Non-pigmented ciliary epithelial cell (primary cell): ENCODE results near the gene RNF40.
"Not testable (repeated sequence)": the region's sequence is repeated elsewhere in the genome, so short reads cannot be mapped to it uniquely, and the experiment has no call there.

Experiments
- DNase-seq: peaks from one replicate; pipeline ENCODE4 v3.0.0-alpha.2; 2010; ENCODE audit warnings: low read depth

RNF40 gene

DNA sequence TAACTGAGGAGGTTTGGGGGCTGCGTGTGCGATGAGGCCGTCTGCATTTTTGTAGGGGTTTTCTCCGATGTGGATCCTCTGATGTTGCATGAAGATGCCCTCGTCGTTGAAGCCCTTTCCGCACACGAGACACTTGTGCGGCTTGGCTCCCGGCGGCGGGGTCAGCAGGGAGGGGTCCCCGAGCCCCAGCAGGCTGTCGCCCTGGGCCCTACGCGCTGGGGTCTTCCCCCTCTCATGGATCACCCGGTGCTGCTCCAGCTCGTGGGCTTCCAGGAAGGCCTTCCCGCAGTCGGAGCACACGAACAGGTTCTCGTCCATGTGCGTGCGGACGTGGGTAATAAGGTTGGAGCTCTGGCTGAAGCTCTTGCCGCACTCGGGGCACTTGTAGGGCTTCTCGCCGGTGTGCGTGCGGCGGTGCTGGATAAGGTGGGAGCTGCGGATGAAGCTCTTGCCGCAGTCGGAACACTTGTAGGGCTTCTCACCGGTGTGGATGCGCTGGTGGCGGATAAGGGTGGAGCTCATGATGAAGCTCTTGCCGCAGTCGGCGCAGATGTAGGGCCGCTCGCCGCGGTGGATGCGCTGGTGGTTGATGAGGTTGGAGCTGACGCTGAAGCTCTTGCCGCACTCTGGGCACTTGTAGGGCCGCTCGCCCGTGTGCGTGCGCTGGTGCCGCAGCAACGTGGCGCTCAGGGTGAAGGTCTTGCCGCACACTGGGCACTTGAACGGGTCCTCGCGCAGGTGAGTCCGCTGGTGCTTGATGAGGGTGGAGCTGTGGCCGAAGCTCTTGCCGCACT, 20.6 kb downstream of the RNF40 start:
- DNase-seq: no peak

DNA sequence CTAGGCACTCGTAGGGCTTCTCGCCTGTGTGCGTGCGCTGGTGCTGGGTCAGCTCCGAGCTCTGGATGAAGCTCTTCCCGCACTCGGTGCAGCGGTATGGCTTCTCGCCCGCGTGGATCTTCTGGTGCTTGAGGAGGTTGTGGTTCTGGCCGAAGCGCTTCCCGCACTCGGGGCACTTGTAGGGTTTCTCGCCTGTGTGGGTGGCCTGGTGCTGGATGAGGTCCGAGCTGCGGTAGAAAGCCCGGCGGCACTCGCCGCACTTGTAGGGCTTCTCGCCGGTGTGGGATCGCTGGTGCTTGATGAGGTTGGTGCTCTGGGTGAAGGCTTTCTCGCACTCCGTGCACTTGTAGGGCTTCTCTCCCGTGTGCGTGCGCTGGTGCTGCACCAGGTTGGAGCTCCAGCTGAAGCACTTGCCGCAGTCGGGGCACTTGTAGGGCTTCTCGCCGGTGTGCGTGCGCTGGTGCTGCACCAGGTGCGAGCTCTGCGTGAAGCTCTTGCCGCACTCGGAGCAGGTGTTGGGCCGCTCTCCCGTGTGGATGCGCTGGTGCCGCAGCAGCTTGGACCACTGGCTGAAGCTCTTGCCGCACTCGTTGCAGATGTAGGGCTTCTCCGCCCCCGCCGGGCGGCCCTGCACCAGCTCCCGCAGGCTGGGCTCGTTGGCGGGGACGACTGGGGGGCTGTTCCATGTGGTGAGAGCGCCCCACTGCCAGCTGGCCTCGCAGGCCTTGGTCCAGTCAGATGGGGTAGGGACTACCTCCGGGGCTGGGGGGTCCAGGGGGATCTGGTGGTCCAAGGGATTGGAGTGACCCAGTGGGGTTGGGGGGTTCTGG, 21.4 kb downstream of the RNF40 start:
- no peak for DNase-seq

DNA sequence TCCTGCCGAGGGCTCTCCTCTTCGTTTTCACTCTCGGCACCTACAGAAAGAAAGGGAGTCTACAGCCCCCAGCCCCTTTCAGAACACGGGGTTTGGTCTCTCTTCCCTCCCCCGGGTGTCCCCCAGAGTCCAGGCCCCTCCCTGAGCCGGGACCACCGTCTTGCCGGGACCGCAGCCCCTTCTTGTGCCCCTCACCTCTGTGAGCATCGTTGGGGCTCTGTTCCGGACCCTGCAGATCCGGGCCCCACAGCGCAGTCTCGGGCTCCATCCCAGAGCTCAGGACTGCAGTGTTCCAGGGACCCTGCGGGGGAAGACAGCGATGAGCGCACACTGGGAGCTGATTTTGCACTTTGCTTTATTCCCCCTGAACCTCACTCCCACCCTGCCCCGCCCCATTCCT, 22.1 kb downstream of the RNF40 start:
- DNase-seq: no peak

DNA sequence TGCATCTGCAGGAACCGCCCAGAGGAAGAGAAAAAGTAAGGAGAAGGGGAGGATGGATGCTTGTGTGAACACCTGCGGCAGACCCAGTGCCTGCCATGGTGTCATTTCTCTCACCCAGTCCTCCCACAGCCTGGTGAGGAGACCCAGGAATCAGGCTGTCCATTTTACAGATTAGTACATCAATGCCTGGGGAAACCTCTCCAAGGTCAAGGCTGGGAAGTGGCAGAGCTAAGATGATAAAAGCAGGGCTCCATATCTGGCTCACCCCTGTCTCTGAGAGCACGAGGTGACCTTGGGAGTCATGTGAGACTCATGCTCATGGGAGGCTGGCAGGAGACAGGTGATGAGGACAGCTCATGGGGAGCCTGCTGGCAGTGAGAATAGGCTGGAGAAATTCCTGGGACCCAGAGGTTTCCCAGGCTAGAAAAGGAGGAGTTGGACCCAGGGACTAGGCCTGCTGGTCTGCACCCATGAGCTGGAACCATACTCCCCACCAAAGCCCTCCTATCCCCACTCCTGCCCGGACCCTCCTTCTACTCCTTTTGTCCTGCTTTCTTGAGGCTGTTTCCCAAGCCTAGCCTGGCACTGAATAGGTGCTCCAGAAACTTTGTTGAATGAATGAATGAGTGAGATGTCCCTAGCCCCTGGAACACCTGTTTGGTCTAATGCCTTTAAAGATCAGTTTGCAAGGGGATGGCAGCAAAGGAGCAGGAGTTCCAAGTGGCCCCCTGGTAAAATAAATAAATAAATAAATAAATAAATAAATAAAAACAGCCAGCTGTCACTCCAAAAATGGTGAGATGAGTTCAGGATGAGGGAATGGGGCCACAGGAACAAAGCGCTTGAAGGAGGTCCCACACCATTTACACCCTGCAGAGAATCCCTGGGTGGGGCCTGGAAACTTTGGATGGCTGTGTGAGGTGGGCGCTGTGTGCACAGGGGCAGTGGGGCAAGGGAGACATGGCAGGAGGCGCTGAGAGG, 23.3 kb downstream of the RNF40 start:
- DNase-seq: no peak

DNA sequence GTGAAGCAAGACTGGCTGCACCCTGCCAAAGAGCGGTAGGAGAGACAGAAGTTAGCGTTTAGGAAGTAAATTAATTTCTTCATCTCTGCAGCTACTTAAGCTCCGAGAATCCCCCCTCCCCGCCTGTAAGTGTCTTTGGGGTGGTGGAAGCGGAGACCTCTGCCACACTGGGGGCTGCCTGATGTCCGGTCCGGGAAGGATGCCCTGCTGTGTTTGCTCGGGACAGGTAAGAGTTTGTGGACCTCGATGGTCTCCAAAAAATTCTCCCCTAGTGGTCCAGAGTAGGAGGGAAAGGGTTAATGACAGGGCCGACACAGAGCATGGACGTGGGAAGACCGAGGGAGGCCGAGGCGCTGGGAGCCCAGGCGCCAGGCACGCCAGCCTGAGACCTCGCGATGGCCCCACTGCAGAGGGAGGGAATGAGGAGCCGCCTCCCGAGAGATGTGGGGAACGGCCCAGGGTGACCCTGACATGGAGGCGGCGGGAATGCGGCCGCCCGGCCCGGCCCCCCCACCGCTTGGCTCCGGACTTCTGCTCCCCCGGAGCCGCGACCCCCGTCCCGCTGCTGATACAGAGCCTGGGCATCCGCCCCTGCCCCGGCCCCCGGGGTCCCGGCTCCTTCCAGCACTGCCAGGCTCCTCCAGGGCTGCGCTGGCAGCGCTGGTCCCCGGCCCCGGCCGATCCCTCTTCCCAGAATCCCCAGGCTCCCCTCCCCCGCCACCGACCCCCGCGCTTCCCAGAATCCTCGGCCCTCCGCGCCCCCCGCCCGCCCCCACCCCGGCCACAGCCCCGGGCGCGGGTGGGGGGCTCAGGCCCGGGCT, 24.2 kb downstream of the RNF40 start:
- no peak for DNase-seq

DNA sequence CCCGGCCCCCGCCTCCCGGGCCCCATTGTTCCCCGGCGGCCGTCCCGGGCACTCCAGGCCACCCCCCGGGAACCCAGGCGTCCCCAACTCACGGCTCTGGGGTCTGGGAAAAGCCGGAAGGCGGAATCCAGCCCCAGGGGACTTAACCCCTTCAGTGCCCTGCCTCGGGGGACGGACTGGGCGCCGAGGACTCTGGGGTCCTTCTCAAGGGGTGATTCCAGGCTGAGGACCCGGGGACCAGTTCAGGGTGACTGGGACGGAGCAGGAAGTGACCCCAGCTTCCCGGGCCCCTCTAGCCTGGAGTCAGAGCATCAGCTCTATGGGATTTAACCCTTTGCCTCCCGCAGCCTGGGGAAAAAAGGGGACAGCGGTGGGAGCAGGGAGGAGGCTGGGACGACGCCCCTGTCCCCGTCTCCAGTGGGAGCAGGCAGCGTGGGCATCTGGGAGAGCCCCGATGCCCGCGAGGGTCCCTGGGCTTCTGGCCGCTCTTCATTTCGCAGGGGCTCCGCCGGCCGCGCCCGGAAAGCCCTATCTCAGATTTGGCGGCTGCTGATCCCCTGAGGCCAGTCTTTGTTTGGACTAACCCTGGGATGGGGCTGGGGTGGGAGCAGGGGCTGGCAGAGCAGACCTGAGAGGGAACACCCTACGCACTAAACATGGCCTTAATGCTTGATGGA, 25.0 kb downstream of the RNF40 start, which contains the start of gene ZNF629:
ZNF629 (minus strand) TSS at position 270 of the 677 bp plus-strand sequence. CDS start 2,723 bp downstream, outside the sequence.
- DNase-seq: no peak

DNA sequence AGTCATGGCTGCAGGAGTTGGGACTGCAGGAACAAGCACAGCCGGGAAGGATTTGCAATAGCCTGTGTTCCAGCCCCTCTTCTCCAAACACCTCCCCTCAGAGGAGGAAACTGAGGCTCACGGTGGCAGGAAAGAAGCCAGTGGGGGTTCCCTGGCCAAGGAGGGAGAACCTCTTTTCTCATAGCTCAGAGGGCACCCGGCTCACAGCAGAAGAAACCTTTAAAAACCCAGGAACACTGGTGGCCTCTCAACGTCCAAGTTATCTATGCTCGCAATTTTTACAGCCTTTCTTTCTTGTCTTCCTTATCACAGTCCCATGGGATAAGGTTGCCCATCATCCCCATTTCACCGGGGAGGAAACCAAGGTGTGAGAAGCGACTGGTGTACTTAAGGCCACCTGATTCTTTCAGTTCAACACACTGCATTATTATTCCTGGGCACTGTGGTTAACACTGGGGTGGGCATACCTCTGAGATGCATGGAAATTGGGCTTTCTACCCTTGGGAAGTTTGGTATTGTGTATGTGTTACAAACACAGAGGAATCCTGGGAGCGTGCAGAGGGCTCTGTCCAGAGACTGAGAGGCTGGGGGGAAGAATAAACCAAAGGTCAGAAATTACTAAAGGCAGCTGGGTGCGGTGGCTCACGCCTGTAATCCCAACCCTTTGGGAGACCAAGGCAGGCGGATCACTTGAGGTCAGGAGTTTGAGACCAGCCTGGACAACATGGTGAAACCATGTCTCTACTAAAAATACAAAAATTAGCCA, 25.7 kb downstream of the RNF40 start:
- no peak for DNase-seq

DNA sequence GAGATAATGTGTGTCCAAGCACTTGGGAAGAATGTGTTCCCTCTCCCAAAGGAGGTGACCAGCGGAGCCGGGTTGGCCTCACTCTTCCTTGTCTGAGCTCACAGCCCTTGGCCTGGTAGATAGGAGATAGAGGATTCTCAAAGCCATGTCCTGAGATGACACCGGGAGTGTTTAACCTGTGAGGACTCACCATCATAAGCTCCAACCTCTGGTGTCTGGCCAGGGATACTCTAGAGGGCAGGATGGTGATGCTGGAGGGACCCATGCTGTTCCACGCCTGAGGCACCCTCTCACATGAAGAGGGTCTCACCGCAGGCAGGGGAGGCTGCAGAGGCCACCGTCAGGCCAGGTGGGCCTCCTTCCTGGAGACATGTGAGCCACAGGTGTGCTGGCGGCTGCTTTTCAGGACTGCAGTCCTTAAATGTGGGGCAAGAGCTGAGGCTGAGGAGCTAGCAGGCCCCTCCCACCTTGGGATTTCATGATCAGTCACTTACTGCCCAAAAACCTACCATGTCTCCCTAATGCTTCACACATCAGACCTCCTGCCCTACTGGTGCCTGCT, 31.5 kb downstream of the RNF40 start:
- no peak for DNase-seq

DNA sequence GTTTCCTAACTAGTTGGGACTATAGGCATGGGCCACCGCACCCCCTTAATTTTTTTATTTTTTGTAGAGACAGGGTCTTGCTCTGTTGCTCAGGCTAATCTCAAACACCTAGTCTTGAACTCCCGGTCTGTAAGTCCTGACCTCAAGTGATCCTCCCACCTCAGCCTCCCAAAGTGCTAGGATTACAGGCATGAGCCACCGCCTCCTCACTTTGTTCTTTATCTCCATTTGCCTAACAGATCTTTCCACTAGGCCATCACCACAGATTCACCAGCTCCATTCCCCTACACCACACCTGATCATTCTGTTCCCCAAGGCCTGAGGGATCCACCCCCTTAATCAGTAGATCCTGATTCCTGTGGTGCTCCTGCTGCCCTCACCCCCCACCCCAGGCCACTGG, 32.5 kb downstream of the RNF40 start:
- DNase-seq: no peak

DNA sequence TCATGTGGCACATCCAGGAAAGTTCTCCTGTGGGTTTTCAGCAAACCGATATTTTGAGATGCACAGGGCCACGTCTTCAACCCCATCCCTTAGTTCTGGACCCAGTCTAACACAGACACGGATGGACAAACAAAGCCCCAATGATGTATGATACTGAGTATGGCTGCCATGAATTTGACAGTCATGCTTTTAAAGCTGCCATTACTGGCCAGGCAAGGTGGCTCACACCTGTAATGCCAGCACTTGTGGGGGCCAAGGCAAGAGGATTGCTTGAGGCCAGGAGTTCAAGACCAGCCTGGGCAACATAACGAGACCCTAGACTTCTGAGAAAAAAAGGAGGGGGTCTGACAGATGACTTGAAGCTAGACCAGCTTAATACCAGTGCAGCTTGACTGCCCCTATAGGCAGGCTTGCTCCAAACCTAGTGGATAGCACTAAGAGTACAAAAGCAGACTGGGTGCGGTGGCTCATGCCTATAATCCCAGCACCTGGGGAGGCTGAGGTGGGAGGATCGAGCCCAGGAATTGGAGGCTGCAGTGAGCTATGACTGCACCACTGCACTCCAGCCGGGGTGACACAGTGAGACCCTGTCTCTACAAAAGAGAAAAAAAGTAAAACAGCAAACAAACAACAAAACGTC, 35.7 kb downstream of the RNF40 start:
- DNase-seq: no peak

DNA sequence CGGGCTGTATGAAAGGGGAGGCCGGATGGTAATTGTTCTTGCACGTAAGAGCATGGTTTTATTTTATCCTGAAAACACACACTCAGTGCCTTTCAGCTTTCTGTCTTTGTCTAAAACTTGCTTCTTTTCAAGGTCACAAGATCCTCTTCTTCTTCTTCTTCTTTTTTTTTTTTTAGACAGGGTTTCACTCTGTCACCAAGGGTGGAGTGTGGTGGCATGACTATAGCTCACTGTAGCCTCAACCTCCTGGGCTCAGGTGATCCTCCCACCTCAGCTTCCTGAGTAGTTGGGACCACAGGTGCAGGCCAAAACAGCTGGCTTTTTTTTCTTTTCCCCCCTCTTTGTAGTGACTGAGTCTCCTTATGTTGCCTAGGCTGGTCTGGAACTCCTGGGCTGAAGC, 40.8 kb downstream of the RNF40 start:
- no peak for DNase-seq

DNA sequence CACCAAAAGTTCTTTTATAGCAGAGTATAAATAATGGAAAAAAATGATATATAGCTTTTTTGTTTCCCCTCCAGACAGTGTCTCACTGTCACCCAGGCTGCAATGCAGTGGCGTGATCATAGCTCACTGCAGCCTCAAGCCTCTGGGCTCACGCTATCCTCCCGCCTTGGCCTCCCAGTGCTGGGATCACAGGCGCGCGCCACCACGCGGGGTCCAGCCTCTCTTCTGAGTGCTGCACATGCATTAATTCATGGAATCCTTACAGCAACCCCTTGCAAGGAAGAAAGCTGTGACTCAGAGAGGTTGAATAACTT, 42.9 kb downstream of the RNF40 start:
- DNase-seq: no peak

DNA sequence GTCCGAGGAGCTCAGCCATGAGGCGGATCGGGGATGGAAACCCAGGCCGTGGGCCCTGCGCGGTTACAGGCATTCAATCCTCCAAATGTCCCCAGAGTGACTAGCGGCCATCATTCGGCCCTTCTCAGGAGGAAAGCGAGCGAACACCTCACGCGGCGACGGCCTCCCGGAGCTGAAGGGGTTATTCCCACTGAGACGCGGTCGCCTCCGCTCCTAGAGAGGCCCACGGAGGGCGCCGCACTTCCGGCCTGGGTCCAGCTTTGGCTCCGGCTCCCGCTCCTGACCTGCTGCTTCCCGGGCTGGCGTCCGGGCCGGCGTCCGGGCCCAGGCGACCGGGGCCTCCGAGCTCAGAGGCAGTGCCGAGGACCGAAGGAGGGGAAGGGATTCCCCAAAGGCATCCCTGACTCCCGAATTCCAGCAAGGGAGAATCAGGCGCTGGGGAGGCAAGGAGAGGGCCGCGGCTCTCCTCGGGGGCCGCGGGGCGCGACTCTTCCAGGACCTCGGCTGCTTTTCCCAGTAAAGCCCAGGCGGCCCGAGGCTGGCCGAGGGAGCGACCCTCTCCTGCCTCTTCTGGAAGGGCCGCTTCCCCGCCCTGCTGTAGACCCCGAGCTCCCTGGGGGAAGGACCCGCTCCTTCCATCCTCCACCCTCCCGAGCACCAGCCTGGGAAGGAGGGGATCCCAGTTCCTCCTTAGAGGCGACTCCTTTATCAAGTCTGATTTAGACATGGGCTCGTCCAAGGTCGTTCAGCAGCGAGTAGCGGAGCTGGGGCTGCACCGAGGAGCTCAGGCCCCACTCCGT, 43.4 kb downstream of the RNF40 start:
- no peak for DNase-seq

DNA sequence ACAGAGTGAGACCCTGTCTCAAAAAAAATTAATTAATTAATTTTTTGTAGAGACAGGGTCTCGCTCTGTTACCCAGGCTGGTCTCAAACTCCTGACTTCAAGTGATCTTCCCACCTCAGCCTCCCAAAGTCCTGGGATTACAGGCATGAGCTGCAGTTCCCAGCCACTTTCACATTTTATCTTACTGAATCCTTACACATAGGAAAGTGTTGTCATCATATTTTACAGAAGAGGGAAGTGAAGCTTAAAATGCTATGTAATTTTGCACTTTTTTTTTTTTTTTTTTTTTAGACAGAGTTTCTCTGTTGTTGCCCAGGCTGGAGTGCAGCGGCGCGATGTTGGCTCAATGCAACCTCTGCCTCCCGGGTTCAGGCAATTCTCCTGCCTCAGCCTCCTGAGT, 46.0 kb downstream of the RNF40 start:
- no peak for DNase-seq

DNA sequence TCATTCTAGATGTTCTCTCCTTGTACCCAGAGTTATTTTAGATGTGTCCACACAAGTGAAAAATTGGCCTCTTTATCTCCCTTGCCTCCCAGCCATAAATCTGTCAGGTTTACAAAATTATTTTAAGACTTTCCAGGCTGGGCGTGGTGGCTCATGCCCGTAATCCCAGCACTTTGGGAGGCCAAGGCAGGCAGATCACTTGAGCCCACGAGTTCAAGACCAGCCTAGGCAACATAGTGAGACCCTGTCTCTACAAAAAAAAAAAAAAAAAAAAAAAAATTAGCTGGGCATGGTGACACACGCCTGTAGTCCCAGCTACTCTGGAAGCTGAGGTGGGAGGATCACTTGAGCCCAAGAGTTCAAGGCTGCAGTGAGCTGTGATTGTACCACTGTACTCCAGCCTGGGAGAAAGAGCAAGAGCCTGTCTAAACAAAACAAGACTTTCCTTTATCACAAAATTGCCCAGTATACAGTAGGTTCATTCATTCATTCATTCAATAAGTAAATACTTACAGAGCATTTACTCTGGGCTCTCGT, 46.8 kb downstream of the RNF40 start:
- not testable (repeated sequence) for DNase-seq

DNA sequence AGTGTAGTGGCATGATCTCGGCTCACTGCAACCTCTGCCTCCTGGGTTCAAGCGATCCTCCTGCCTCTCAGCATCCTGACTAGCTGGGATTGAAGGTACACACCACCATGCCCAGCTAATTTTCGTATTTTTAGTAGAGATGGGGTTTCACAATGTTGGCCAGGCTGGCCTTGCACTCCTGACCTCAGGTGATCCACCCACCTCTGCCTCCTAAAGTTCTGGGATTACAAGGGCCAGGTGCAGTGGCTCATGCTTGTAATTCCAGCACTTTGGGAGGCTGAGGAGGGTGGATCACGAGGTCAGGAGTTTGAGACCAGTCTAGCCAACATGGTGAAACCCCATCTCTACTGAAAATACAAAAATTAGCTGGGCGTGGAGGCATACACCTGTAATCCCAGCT, 47.6 kb downstream of the RNF40 start:
- not testable (repeated sequence) for DNase-seq

DNA sequence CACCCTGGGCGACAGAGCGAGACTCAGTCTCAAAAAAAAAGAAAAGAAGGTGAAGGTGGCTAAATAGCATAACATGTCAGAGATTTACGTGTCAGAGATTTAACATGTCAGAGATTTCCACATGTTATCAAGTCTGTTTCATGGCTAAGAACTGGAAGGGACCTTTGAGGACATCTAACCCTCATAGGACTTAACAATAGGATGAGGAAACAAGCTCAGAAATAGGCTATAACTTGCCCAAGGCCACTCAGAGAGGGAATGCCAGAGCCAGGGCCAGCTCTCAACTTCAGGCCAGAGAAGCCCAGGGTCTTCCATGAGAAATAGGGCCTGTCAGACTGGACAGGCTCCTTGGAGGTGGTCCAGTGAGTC, 51.7 kb downstream of the RNF40 start:
- DNase-seq: no peak

DNA sequence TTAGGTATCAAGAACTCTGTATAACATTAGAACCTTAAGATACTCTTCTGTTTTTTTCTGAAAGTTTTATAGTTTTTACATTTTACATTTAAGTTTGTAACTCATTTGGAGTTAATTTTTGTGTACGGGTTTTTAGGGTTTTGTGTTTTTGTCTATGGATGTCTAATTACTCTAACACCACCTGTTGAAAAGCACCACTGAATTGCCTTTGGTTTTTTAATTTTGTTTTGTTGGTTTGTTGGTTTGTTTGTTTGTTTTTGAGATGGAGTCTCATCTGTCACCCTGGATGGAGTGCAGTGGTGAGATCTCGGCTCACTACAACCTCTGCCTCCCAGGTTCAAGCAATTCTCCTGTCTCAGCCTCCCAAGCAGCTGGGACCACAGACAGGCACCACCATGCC, 54.6 kb downstream of the RNF40 start:
- DNase-seq: no peak
